Hematopoietic multipotent progenitor cell (in vitro differentiated cells): Measurements from ENCODE around the gene ADAMTSL1. TPM values are rescaled to one million over a fixed set of nuclear protein-coding genes. Genes with fewer than 3 reads are reported as not detected.

Source experiments
- DNase-seq, 3 donors: peaks; one replicate each; pipeline ENCODE4 v3.0.0-alpha.2; 2011 to 2015; ENCODE audit warnings: low read depth in 2 of 3, low spot score in 2 of 3
- total RNA-seq: library from RNA; depleted of rRNA; stranded (reverse); fragments of >200 nt; gene quantifications from one replicate; pipeline ENCODE4 v1.2.3, GENCODE V29; 2012

The ADAMTSL1 gene
- total RNA-seq, 1 donor = under 0.01 TPM

- DNase-seq = no peak
These were observed 293.1 kb downstream of the ADAMTSL1 start for GRCh38 chr9:18766989-18767550.

- no peak for DNase-seq
These were observed 295.1 kb downstream of the ADAMTSL1 start for GRCh38 chr9:18768951-18769622.

- no peak for DNase-seq
These were observed 296.4 kb downstream of the ADAMTSL1 start for GRCh38 chr9:18770131-18770908.

- no peak for DNase-seq
These were observed 297.1 kb downstream of the ADAMTSL1 start for GRCh38 chr9:18771011-18771410.

GRCh38 chr9:18771763-18772162, 297.8 kb downstream of the ADAMTSL1 start:
- no peak for DNase-seq

GRCh38 chr9:18775241-18775640, 301.3 kb downstream of the ADAMTSL1 start:
- DNase-seq = no peak

GRCh38 chr9:18775930-18776329, 302.0 kb downstream of the ADAMTSL1 start:
- DNase-seq = no peak

GRCh38 chr9:18776836-18777820, 303.2 kb downstream of the ADAMTSL1 start:
- DNase-seq = no peak

- DNase-seq = no peak
These were observed 304.2 kb downstream of the ADAMTSL1 start for GRCh38 chr9:18778147-18778546.

- no peak for DNase-seq
These were observed 304.9 kb downstream of the ADAMTSL1 start for GRCh38 chr9:18778846-18779245.

- no peak for DNase-seq
These were observed 310.0 kb downstream of the ADAMTSL1 start for GRCh38 chr9:18783909-18784308.

- DNase-seq = no peak
These were observed 311.7 kb downstream of the ADAMTSL1 start for GRCh38 chr9:18785604-18786003.

- DNase-seq = no peak
These were observed 312.2 kb downstream of the ADAMTSL1 start for GRCh38 chr9:18786196-18786595.

GRCh38 chr9:18786911-18787650, 313.1 kb downstream of the ADAMTSL1 start:
- no peak for DNase-seq

GRCh38 chr9:18788256-18788655, 314.3 kb downstream of the ADAMTSL1 start:
- no peak for DNase-seq

GRCh38 chr9:18791074-18791473, 317.1 kb downstream of the ADAMTSL1 start:
- no peak for DNase-seq

- DNase-seq = peak in 1 of 3 donors; percentile 1
These were observed 319.2 kb downstream of the ADAMTSL1 start for GRCh38 chr9:18793122-18793521.

- DNase-seq = no peak
These were observed 322.2 kb downstream of the ADAMTSL1 start for GRCh38 chr9:18795947-18796671.

- DNase-seq = no peak
These were observed 322.8 kb downstream of the ADAMTSL1 start for GRCh38 chr9:18796696-18797270.
